OCI-LY3 (cell line): ENCODE measurements around the gene NCAM2.

Experiments used
- EZH2phosphoT487 ChIP-seq: fragments of 200-600 bp; shearing (Covaris generic); IDR thresholded peaks from 2 replicates; pipeline ENCODE4 v1.6.1; 2018; ENCODE audit warnings: antibody characterized with exemption, mixed run types, low read depth
- TF ChIP-seq, protein P1 (sequence below): fragments of 200-600, 300-600 bp; sonication (generic); IDR thresholded peaks from 2 replicates; pipeline ENCODE4 v1.5.1; 2014; ENCODE audit warnings: antibody characterized with exemption, low read length, low read depth

DNA sequence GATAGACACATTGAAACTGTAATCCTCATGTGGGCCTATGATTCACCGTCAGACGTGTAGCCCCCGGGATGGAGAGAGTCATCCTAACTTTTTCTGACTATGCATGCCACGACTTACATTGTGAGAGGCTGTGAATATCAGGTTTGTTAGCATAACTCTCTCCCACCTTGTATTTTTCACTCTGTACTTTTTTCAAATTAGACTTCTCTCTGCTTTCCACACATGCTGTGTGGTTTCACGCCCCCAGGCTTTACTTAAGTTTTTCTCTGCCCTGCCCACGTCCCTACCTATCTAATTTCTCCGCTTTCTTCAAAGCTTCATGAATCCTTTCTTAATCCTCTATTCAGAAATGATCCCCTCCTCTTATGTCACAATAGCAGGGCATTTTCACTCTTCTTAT lies 3.4 kb upstream of the NCAM2 start:
- TF ChIP-seq, protein P1, sequence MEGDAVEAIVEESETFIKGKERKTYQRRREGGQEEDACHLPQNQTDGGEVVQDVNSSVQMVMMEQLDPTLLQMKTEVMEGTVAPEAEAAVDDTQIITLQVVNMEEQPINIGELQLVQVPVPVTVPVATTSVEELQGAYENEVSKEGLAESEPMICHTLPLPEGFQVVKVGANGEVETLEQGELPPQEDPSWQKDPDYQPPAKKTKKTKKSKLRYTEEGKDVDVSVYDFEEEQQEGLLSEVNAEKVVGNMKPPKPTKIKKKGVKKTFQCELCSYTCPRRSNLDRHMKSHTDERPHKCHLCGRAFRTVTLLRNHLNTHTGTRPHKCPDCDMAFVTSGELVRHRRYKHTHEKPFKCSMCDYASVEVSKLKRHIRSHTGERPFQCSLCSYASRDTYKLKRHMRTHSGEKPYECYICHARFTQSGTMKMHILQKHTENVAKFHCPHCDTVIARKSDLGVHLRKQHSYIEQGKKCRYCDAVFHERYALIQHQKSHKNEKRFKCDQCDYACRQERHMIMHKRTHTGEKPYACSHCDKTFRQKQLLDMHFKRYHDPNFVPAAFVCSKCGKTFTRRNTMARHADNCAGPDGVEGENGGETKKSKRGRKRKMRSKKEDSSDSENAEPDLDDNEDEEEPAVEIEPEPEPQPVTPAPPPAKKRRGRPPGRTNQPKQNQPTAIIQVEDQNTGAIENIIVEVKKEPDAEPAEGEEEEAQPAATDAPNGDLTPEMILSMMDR, result no peak
- TF ChIP-seq EZH2phosphoT487, result no peak
